ENCODE measurements around the gene FAM131A.

Gene FAM131A

GRCh38 chr3:184325715-184326369 lies 11.6 kb upstream of the FAM131A start:
- no peak for TF ChIP-seq CTCF (IDR thresholded peaks at IDR 0.05; ENCODE audit: low read depth, low read length)
- no peak overlapping the region for H3K4me3 ChIP-seq (ENCODE audit: low read depth, low read length)

- no peak for TF ChIP-seq CTCF (IDR thresholded peaks at IDR 0.05; ENCODE audit: low read depth, low read length)
Measured at GRCh38 chr3:184327171-184327570, 10.2 kb upstream of the FAM131A start.

GRCh38 chr3:184328516-184328915 lies 8.9 kb upstream of the FAM131A start:
- TF ChIP-seq CTCF (IDR thresholded peaks at IDR 0.05; ENCODE audit: low read depth, low read length), result no peak
- H3K4me3 ChIP-seq (ENCODE audit: low read depth, low read length), result no peak overlapping the region

More at GRCh38 chr3:184327171-184327570, 10.2 kb upstream of the FAM131A start:
- no peak overlapping the region for H3K4me3 ChIP-seq (ENCODE audit: low read depth, low read length)

- H3K4me3 ChIP-seq (ENCODE audit: low read depth, low read length), result no peak overlapping the region
- TF ChIP-seq CTCF (IDR thresholded peaks at IDR 0.05; ENCODE audit: low read depth, low read length), result no peak
Measured at GRCh38 chr3:184332370-184333090, 4.9 kb upstream of the FAM131A start.

GRCh38 chr3:184333190-184333589 lies 4.2 kb upstream of the FAM131A start:
- no peak for TF ChIP-seq CTCF (IDR thresholded peaks at IDR 0.05; ENCODE audit: low read depth, low read length)
- H3K4me3 ChIP-seq (ENCODE audit: low read depth, low read length), result no peak overlapping the region

- H3K4me3 ChIP-seq (ENCODE audit: low read depth, low read length), result no peak overlapping the region
- TF ChIP-seq CTCF (IDR thresholded peaks at IDR 0.05; ENCODE audit: low read depth, low read length), result no peak
Measured at GRCh38 chr3:184333700-184334099, 3.7 kb upstream of the FAM131A start.

GRCh38 chr3:184334470-184335158 lies 2.8 kb upstream of the FAM131A start:
- no peak for TF ChIP-seq CTCF (IDR thresholded peaks at IDR 0.05; ENCODE audit: low read depth, low read length)
- no peak overlapping the region for H3K4me3 ChIP-seq (ENCODE audit: low read depth, low read length)
